Measurements from ENCODE around the gene CCR1.
"Not testable (repeated sequence)": the region's sequence is repeated elsewhere in the genome, so short reads cannot be mapped to it uniquely, and the experiment has no call there.

CCR1 gene

DNA sequence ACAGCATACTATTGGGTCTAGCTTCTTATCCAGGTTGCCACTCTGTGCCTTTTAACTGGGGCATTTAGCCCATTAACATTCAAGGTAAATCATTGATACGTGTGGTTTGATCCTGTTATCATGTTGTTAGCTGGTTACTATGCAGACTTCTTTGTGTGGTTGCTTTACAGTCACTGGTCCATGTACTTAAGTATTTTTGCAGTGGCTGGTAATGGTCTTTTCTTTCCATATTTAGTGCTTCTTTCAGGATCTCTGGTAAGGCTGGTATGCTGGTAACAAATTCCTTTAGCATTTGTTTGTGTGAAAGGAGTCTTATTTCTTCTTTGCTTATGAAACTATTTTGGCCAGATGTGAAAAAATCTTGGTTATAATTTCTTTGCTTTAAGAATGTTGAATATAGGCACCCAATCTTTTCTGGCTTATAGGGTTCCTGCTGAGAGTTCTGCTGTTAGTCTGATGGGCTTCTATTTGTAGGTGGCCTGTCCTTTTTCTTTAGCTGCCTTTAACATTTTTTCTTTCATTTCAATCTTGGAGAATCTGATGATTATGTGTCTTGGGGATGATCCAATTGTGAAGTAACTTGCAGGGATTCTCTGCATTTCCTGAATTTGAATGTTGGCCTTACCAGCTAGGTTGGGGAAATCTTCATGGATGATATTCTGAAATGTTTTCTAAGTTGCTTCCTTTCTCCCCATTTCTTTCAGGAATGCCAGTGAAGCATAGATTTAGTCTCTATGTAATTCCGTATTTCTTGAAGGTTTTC is 39.3 kb downstream of the CCR1 start:
- DNase-seq (ENCODE audit: low read depth in 2 of 2): no peak

DNA sequence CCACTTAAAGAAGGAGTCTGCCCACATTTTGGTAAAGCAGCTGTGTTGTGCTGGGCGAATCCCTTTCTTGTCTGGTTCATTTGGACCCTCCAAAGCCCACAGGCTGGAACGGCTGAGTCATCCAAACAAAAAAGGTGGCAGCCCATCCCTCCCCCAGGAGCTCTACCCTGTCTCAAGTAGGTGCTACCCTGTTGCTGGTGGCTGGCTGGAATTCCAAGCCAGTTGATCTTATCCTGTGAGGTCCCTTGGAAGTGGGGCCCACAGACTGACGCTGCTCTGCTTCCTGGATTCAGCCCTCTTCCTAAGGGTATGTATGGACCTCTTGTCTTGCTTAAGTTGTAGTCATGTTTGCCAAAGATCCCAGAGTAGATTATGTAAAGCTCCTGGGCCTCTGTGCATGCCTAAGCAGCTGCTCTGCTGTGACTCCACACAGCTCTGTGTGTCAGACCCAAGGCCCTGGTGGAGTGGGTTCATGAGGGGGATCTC is 44.5 kb downstream of the CCR1 start:
- no peak for DNase-seq (ENCODE audit: low read depth in 2 of 2)

DNA sequence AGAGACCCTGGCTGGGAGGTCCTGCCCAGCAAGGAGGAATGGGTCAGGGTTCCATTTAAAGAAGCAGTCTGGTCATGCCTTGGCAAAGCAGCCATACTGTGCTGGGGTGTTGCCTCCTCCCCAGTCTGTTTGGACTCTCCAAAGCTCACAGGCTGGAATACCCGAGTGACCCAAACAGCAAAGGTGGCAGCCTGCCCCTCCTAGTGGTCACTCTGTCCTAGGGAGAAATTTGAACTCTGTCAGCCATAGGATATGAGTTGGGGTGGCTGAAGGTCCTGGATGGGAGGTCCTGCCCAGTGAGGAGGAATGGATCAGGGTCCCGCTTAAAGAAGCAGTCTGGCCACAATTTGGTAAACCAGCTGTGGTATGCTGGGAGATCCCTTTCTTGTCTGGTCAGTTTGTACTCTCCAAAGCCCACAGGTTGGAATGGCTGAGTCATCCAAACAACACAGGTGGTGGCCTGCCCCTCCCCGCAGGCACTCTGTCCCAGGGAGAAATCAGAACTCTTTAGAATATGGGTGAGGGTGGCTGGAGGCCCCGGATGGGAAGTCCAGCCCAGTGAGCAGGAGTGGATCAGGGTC is 45.0 kb downstream of the CCR1 start:
- no peak for DNase-seq (ENCODE audit: low read depth in 2 of 2)

DNA sequence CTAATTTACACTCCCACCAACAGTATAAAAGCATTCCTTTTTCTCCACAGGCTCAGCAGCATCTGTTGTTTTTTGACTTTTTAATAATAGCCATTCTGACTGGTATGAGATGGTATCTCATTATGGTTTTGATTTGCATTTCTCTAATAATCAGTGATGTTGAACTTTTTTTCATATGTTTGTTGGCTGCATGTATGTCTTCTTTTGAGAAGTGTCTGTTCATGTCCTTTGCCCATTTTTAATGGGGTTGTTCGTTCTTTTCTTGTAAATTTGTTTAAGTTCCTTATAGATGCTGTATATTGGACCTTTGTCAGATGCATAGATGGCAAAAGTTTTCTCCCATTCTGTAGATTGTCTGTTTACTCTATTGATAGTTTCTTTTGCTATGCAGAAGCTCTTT is 50.4 kb downstream of the CCR1 start:
- not testable (repeated sequence) for DNase-seq (ENCODE audit: low read depth in 2 of 2)

DNA sequence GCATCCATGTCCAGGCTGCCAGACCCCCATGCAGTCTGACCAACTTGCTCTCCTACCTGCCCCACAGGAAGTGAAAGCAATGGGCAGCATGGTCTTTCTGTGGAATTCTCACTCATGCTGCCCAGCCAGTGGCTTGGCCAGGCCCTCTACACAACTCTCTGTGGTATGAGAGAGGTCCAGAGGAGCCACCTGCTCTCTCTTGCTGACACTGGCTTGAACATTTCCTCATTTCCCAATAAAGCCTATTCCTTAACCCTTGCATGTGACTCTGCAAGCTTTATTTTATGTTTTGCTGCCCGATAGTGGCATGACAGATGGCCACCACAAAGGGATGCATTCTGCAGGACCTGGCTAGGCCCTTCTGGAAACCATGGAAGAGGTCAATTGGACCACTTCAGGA is 53.8 kb downstream of the CCR1 start:
- no peak for DNase-seq (ENCODE audit: low read depth in 2 of 2)

Data from stimulated activated CD8-positive, alpha-beta memory T cell treated with anti-CD3 and anti-CD28 coated beads, Interleukin-7, amount 100 ng/mL, for 4 hours (primary cell).